Gastrocnemius medialis (tissue), 4 donors: ENCODE results near the gene PLCB2.

ENCODE experiments used
- CTCF ChIP-seq, 5 experiments: fragments of 450-650 bp in 3 of 5; fragments of 200-600 bp in 2 of 5; sonication (generic) in 2 of 5; IDR thresholded peaks in 4 of 5; conservative IDR thresholded peaks in 1 of 5; 1 replicate in 4 of 5; 2 replicates in 1 of 5; pipeline ENCODE4 v1.5.1; 2016 to 2019; ENCODE audit warnings: antibody characterized with exemption in 5 of 5, mild to moderate bottlenecking in 3 of 5, moderate library complexity in 3 of 5
- POLR2A ChIP-seq, 2 donors: fragments of 450-650 bp; IDR thresholded peaks; one replicate each; pipeline ENCODE4 v1.6.1; 2017; ENCODE audit warnings: antibody characterized with exemption in 2 of 2, mild to moderate bottlenecking in 2 of 2, moderate library complexity in 2 of 2

GRCh38 chr15:40336744-40337122 is 29.0 kb upstream of the PLCB2 start:
- TF ChIP-seq CTCF (IDR thresholded peaks at IDR 0.05 in 4 of 5, conservative IDR thresholded peaks at IDR 0.05 in 1 of 5) (no peak), POLR2A (IDR thresholded peaks at IDR 0.05) (no peak)
